Epidermal melanocyte (primary cell): ENCODE measurements around the gene IFNL3.
"Not testable (repeated sequence)": the region's sequence is repeated elsewhere in the genome, so short reads cannot be mapped to it uniquely, and the experiment has no call there.

Experiments
- DNase-seq: peaks from one replicate; pipeline ENCODE4 v3.0.0; 2011; ENCODE audit warnings: low spot score; ENCODE audit not compliant: insufficient read length

IFNL3 gene

GRCh38 chr19:39244410-39245100 lies at the start of gene IFNL3:
Gene IFNL3, minus strand, starts transcription at chr19:39245006. Its CDS starts 39 bp downstream, at chr19:39244967.
- DNase-seq = not testable (repeated sequence)

- no peak for DNase-seq
These were observed 48.6 kb upstream of the IFNL3 start for GRCh38 chr19:39293394-39293793.

GRCh38 chr19:39284032-39284431 lies 39.2 kb upstream of the IFNL3 start:
- DNase-seq = no peak

- no peak for DNase-seq
These were observed 37.2 kb upstream of the IFNL3 start for GRCh38 chr19:39282021-39282420.

GRCh38 chr19:39277598-39277997 lies 32.8 kb upstream of the IFNL3 start:
- DNase-seq = no peak

- DNase-seq = no peak
These were observed 31.9 kb upstream of the IFNL3 start for GRCh38 chr19:39276740-39277139.

GRCh38 chr19:39275578-39275977 lies 30.8 kb upstream of the IFNL3 start:
- DNase-seq = no peak

GRCh38 chr19:39273859-39274258 lies 29.1 kb upstream of the IFNL3 start:
- DNase-seq = not testable (repeated sequence)

GRCh38 chr19:39270036-39270871 lies 25.4 kb upstream of the IFNL3 start:
- no peak for DNase-seq

- not testable (repeated sequence) for DNase-seq
These were observed 24.6 kb upstream of the IFNL3 start for GRCh38 chr19:39269369-39269768.

- not testable (repeated sequence) for DNase-seq
These were observed 23.9 kb upstream of the IFNL3 start for GRCh38 chr19:39268531-39269223.

GRCh38 chr19:39268085-39268484 lies 23.3 kb upstream of the IFNL3 start, which contains the start of gene IFNL2:
Gene IFNL2, plus strand, starts transcription at chr19:39268396. Its CDS starts 173 bp downstream, at chr19:39268569.
- not testable (repeated sequence) for DNase-seq

- DNase-seq = no peak
These were observed 20.6 kb upstream of the IFNL3 start for GRCh38 chr19:39265321-39265916.

- DNase-seq = no peak
These were observed 19.8 kb upstream of the IFNL3 start for GRCh38 chr19:39264306-39265290.

GRCh38 chr19:39263912-39264305 lies 19.1 kb upstream of the IFNL3 start:
- DNase-seq = no peak

- DNase-seq = no peak
These were observed 17.7 kb upstream of the IFNL3 start for GRCh38 chr19:39262496-39262895.

GRCh38 chr19:39261704-39262103 lies 16.9 kb upstream of the IFNL3 start:
- DNase-seq = no peak

- DNase-seq = no peak
These were observed 12.4 kb upstream of the IFNL3 start for GRCh38 chr19:39257227-39257626.

GRCh38 chr19:39254531-39255345 lies 9.9 kb upstream of the IFNL3 start:
- no peak for DNase-seq
